ENCODE data around the gene CCR4. TPM values are rescaled to one million over a fixed set of nuclear protein-coding genes. Genes with fewer than 3 reads are reported as not detected.

CCR4 gene
- polyA plus RNA-seq, 1 donor from 2014 or later: not detected

DNA sequence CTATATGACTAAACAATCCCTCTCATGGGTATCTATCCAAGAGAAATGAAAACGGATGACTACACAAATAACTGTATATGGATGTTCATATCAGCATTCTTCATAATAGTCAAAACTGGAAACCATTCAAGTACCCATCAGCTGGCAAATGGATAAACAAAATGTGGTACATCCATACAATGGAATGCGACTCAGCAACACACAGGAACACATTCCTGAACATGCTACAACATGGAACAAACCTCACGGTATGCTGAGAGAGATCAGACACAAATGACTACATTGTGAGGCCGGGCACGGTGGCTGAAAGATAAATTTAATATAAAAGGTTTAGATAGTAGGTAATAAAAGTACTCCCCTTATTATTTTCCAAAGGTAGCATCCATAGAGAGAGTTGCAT, 42.6 kb downstream of the CCR4 start:
- H4K20me1 ChIP-seq (ENCODE audit: insufficient read depth): no peaks in the 10 kb centered on the region
- no peak overlapping the region for H3K4me2 ChIP-seq (ENCODE audit: low read length)
- no peaks in the 10 kb centered on the region for H3K27me3 ChIP-seq (ENCODE audit: insufficient read depth, low read depth, low read length)
- H2AFZ ChIP-seq (ENCODE audit: low read depth, low read length): no peak overlapping the region
- TF ChIP-seq MXI1 (conservative IDR thresholded peaks at IDR 0.05; ENCODE audit: poor library complexity, severe bottlenecking) (no peak), EP300 (conservative IDR thresholded peaks at IDR 0.05; ENCODE audit: poor library complexity, severe bottlenecking) (no peak), TAF1 (IDR thresholded peaks at IDR 0.05; ENCODE audit: low read depth) (no peak), SMC3 (conservative IDR thresholded peaks at IDR 0.05; ENCODE audit: poor library complexity) (no peak), POLR2AphosphoS5 (IDR thresholded peaks at IDR 0.05) (no peak), EZH2 (IDR thresholded peaks at IDR 0.05; ENCODE audit: borderline replicate concordance, insufficient read depth, low read length, poor library complexity, severe bottlenecking) (no peak), RAD21 (conservative IDR thresholded peaks at IDR 0.05) (no peak)
- TF ChIP-seq, protein P1, sequence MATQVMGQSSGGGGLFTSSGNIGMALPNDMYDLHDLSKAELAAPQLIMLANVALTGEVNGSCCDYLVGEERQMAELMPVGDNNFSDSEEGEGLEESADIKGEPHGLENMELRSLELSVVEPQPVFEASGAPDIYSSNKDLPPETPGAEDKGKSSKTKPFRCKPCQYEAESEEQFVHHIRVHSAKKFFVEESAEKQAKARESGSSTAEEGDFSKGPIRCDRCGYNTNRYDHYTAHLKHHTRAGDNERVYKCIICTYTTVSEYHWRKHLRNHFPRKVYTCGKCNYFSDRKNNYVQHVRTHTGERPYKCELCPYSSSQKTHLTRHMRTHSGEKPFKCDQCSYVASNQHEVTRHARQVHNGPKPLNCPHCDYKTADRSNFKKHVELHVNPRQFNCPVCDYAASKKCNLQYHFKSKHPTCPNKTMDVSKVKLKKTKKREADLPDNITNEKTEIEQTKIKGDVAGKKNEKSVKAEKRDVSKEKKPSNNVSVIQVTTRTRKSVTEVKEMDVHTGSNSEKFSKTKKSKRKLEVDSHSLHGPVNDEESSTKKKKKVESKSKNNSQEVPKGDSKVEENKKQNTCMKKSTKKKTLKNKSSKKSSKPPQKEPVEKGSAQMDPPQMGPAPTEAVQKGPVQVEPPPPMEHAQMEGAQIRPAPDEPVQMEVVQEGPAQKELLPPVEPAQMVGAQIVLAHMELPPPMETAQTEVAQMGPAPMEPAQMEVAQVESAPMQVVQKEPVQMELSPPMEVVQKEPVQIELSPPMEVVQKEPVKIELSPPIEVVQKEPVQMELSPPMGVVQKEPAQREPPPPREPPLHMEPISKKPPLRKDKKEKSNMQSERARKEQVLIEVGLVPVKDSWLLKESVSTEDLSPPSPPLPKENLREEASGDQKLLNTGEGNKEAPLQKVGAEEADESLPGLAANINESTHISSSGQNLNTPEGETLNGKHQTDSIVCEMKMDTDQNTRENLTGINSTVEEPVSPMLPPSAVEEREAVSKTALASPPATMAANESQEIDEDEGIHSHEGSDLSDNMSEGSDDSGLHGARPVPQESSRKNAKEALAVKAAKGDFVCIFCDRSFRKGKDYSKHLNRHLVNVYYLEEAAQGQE (IDR thresholded peaks at IDR 0.05; ENCODE audit: borderline replicate concordance): no peak
- TF ChIP-seq, protein P2, sequence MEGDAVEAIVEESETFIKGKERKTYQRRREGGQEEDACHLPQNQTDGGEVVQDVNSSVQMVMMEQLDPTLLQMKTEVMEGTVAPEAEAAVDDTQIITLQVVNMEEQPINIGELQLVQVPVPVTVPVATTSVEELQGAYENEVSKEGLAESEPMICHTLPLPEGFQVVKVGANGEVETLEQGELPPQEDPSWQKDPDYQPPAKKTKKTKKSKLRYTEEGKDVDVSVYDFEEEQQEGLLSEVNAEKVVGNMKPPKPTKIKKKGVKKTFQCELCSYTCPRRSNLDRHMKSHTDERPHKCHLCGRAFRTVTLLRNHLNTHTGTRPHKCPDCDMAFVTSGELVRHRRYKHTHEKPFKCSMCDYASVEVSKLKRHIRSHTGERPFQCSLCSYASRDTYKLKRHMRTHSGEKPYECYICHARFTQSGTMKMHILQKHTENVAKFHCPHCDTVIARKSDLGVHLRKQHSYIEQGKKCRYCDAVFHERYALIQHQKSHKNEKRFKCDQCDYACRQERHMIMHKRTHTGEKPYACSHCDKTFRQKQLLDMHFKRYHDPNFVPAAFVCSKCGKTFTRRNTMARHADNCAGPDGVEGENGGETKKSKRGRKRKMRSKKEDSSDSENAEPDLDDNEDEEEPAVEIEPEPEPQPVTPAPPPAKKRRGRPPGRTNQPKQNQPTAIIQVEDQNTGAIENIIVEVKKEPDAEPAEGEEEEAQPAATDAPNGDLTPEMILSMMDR (IDR thresholded peaks at IDR 0.05; ENCODE audit: poor library complexity, severe bottlenecking): no peak
- no peaks in the 10 kb centered on the region for H3F3A ChIP-seq (ENCODE audit: insufficient read depth, low read length, poor library complexity, severe bottlenecking)
- H3K9me2 ChIP-seq (ENCODE audit: insufficient read depth, low read length): no peaks in the 10 kb centered on the region
- H3K9me3 ChIP-seq (ENCODE audit: low read length): no peaks in the 10 kb centered on the region
- no peak overlapping the region for H3K4me3 ChIP-seq (ENCODE audit: low read length)
- H3K9ac ChIP-seq (ENCODE audit: low read length): no peak overlapping the region
- H3K36me3 ChIP-seq (ENCODE audit: insufficient read depth, low read length): no peaks in the 10 kb centered on the region
- H3K27ac ChIP-seq (ENCODE audit: low read length): no peak overlapping the region
- no peaks in the 10 kb centered on the region for H3K79me2 ChIP-seq (replicated peaks; ENCODE audit: insufficient read depth, low read length)

DNA sequence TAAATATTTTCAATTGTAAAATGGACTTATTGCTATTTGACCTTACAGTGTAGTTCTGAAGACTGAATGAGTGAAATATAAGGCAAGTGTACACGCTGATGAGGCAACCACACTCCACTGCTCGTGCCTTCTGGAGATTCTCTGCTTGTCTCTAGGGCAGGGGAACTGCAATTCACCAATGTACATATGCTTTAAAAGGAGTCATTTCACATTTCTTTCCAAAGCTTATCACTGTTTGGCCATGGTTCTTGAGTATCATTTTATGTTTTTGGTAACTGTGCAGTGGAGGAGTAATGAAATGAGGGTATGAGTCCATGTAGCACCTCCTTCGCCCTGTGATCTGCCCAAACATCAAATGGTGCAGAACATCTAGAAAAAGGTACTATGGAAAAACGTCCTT, 43.7 kb downstream of the CCR4 start:
- H3K9ac ChIP-seq (ENCODE audit: low read length): no peak overlapping the region
- H3K9me3 ChIP-seq (ENCODE audit: low read length): no peaks in the 10 kb centered on the region
- no peak overlapping the region for H3K4me3 ChIP-seq (ENCODE audit: low read length)
- H3K27me3 ChIP-seq (ENCODE audit: insufficient read depth, low read depth, low read length): no peaks in the 10 kb centered on the region
- no peaks in the 10 kb centered on the region for H4K20me1 ChIP-seq (ENCODE audit: insufficient read depth)
- no peaks in the 10 kb centered on the region for H3K9me2 ChIP-seq (ENCODE audit: insufficient read depth, low read length)
- H3K36me3 ChIP-seq (ENCODE audit: insufficient read depth, low read length): no peaks in the 10 kb centered on the region
- no peaks in the 10 kb centered on the region for H3F3A ChIP-seq (ENCODE audit: insufficient read depth, low read length, poor library complexity, severe bottlenecking)
- TF ChIP-seq EP300 (conservative IDR thresholded peaks at IDR 0.05; ENCODE audit: poor library complexity, severe bottlenecking): no peak
- TF ChIP-seq TAF1 (IDR thresholded peaks at IDR 0.05; ENCODE audit: low read depth): no peak
- TF ChIP-seq, protein P2 (IDR thresholded peaks at IDR 0.05; ENCODE audit: poor library complexity, severe bottlenecking): no peak
- TF ChIP-seq SMC3 (conservative IDR thresholded peaks at IDR 0.05; ENCODE audit: poor library complexity): no peak
- TF ChIP-seq POLR2AphosphoS5 (IDR thresholded peaks at IDR 0.05): no peak
- TF ChIP-seq RAD21 (conservative IDR thresholded peaks at IDR 0.05): no peak
- TF ChIP-seq, protein P1 (IDR thresholded peaks at IDR 0.05; ENCODE audit: borderline replicate concordance): no peak
- no peak for TF ChIP-seq EZH2 (IDR thresholded peaks at IDR 0.05; ENCODE audit: borderline replicate concordance, insufficient read depth, low read length, poor library complexity, severe bottlenecking)
- TF ChIP-seq MXI1 (conservative IDR thresholded peaks at IDR 0.05; ENCODE audit: poor library complexity, severe bottlenecking): no peak
- no peak overlapping the region for H2AFZ ChIP-seq (ENCODE audit: low read depth, low read length)
- no peak overlapping the region for H3K27ac ChIP-seq (ENCODE audit: low read length)
- no peaks in the 10 kb centered on the region for H3K79me2 ChIP-seq (replicated peaks; ENCODE audit: insufficient read depth, low read length)
- H3K4me2 ChIP-seq (ENCODE audit: low read length): no peak overlapping the region
